HG03159 (cell line): Measurements from ENCODE around the gene COPS3.

ENCODE experiments used
- ATAC-seq: cut with Tn5 transposase; IDR thresholded peaks from one replicate; pipeline ENCODE4 v1.9.1; 2021; ENCODE audit warnings: mild to moderate bottlenecking, moderate library complexity; ENCODE audit not compliant: unreplicated experiment

The COPS3 gene

DNA sequence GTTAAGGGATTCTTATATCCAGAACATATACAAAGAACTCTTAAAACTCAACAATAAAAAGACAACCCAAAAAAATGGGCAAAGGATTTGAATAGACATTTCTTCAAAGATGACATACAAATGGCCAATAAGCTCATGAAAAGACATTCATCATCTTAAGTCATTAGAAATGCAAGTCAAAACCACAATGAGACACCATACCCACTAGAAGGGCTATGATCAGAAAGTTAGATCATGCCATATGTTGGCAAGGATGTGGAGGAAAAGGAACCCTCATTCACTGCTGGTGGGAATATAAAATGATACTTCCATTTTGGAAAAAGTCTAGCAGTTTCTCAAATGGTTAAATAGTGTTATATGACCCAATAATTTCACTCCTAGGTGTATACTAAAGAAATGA is 84.3 kb downstream of the COPS3 start:
- ATAC-seq, result no peak
